Natural killer cell (primary cell): ENCODE data around the gene STX10. TPM values are rescaled to one million over a fixed set of nuclear protein-coding genes. Genes with fewer than 3 reads are reported as not detected.

Experiments used
- ATAC-seq, 3 donors: fragments of 150-1000 bp in 2 of 3; fragments of 200-7000 bp in 1 of 3; cut with Tn5 transposase; 1 replicate in 1 of 3; 2 replicates in 2 of 3; pipeline ENCODE4 v1.10.0; 2021; ENCODE audit warnings: mild to moderate bottlenecking in 2 of 3, moderate library complexity in 2 of 3
- DNase-seq, 2 donors: peaks; one replicate each; pipeline versions ENCODE4 v3.0.0 to v3.0.0-alpha.2; 2013 to 2021; ENCODE audit warnings: mixed read lengths in 1 of 2
- H3K27ac ChIP-seq: one replicate; pipeline ENCODE4 v1.5.1; 2013; ENCODE audit warnings: mild to moderate bottlenecking, low read length
- H3K27me3 ChIP-seq: one replicate; pipeline ENCODE4 v1.6.1; 2013; ENCODE audit warnings: low read length; ENCODE audit not compliant: control insufficient read depth, insufficient read depth
- H3K36me3 ChIP-seq: one replicate; pipeline ENCODE4 v1.6.1; 2013; ENCODE audit warnings: low read length; ENCODE audit not compliant: control insufficient read depth, insufficient read depth
- H3K4me1 ChIP-seq: one replicate; pipeline ENCODE4 v1.6.1; 2013; ENCODE audit warnings: low read length; ENCODE audit not compliant: control insufficient read depth, insufficient read depth
- H3K4me3 ChIP-seq: one replicate; pipeline ENCODE4 v1.5.1; 2013; ENCODE audit warnings: low read length
- H3K9me3 ChIP-seq: one replicate; pipeline ENCODE4 v1.6.1; 2013; ENCODE audit warnings: low read length; ENCODE audit not compliant: control insufficient read depth, insufficient read depth
- H3K27ac Mint-ChIP-seq, 2 donors: one replicate each; pipeline ENCODE4 v1.8.0; 2022; ENCODE audit warnings: mild to moderate bottlenecking in 2 of 2, mixed read lengths in 2 of 2, moderate library complexity in 1 of 2
- H3K27me3 Mint-ChIP-seq, 2 donors: one replicate each; pipeline ENCODE4 v1.8.0; 2022; ENCODE audit warnings: low read depth in 2 of 2, mixed read lengths in 2 of 2
- H3K36me3 Mint-ChIP-seq: one replicate; pipeline ENCODE4 v1.8.0; 2022; ENCODE audit warnings: mixed read lengths
- H3K4me1 Mint-ChIP-seq, 2 donors: one replicate each; pipeline ENCODE4 v1.8.0; 2022; ENCODE audit warnings: mixed read lengths in 2 of 2
- H3K4me3 Mint-ChIP-seq: one replicate; pipeline ENCODE4 v1.8.0; 2022; ENCODE audit warnings: mild to moderate bottlenecking, moderate library complexity, mixed read lengths
- H3K9me3 Mint-ChIP-seq, 2 donors: one replicate each; pipeline ENCODE4 v1.8.0; 2022; ENCODE audit warnings: mixed read lengths in 2 of 2
- WGBS: methylation state at CpG from one replicate; pipeline ENCODE4 v1.1.7; 2013; ENCODE audit warnings: missing lambda C conversion rate; ENCODE audit not compliant: insufficient coverage; 5-methylcytosine and 5-hydroxymethylcytosine counted together
- intact Hi-C: fragments of 100-400 bp; cut with micrococcal nuclease; formaldehyde crosslinking; loops from one replicate; pipeline ENCODE4 v1.14.2; 2022
- total RNA-seq, 4 donors: library from RNA; stranded (reverse); fragments of 120-200 nt in 1 of 4; gene quantifications; one replicate each; pipeline versions ENCODE4 v1.2.3 to v1.2.4, GENCODE V29; 2013 to 2022
- TF ChIP-seq, protein P1 (sequence below): fragments of 200-600 bp; IDR thresholded peaks from one replicate; pipeline ENCODE4 v1.8.0; 2022; ENCODE audit warnings: antibody characterized with exemption

STX10 gene
- total RNA-seq, 3 donors from 2014 or later (not counting 1 experiment from before 2014, with no cell fraction given), result 39.2 to 46.9 (median 42.0) TPM

DNA sequence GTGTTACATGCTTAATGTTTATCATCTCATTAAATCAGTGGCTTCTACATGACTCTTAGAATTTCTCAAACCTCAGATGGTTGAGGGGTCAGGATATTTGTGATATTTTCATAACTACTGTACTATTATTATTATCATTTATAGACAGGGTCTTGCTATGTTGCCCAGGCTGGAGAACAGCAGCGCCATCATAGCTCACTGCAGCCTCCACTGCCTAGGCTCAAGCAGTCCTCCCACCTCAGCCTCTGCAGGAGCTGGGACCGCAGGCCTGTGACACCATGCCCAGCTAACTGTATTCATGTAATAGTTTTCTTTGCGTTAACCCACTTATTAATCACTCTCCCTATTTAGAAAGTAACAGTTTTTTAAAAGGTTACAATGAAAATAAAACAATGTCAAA is 9.5 kb upstream of the STX10 start:
- H3K36me3 Mint-ChIP-seq, result peaks cover under 1% of the 10 kb centered on the region
- intact Hi-C loops, result loop anchor here (5.0 to 10.0 kb wide), 3 partner anchors 365 to 1215 kb away; partner anchors contain the start of gene JUNB
- no peak for ATAC-seq
- 88% methylated on average over 1 of the region's 3 CpGs for WGBS
- peaks cover 52 to 66% of the 10 kb centered on the region in 2 donors for H3K4me1 Mint-ChIP-seq
- H3K4me1 ChIP-seq, result peaks cover 84% of the 10 kb centered on the region
- H3K27ac Mint-ChIP-seq, result peak overlapping the region; percentile 60 to 99
- no peaks in the 10 kb centered on the region for H3K27me3 Mint-ChIP-seq
- H3K4me3 Mint-ChIP-seq, result peak overlapping the region; percentile 64
- H3K9me3 ChIP-seq, result no peaks in the 10 kb centered on the region
- no peak for DNase-seq
- H3K27me3 ChIP-seq, result no peaks in the 10 kb centered on the region
- no peaks in the 10 kb centered on the region for H3K36me3 ChIP-seq
- no peak overlapping the region for H3K4me3 ChIP-seq
- no peaks in the 10 kb centered on the region for H3K9me3 Mint-ChIP-seq
- no peak overlapping the region for H3K27ac ChIP-seq
- TF ChIP-seq, protein P1, sequence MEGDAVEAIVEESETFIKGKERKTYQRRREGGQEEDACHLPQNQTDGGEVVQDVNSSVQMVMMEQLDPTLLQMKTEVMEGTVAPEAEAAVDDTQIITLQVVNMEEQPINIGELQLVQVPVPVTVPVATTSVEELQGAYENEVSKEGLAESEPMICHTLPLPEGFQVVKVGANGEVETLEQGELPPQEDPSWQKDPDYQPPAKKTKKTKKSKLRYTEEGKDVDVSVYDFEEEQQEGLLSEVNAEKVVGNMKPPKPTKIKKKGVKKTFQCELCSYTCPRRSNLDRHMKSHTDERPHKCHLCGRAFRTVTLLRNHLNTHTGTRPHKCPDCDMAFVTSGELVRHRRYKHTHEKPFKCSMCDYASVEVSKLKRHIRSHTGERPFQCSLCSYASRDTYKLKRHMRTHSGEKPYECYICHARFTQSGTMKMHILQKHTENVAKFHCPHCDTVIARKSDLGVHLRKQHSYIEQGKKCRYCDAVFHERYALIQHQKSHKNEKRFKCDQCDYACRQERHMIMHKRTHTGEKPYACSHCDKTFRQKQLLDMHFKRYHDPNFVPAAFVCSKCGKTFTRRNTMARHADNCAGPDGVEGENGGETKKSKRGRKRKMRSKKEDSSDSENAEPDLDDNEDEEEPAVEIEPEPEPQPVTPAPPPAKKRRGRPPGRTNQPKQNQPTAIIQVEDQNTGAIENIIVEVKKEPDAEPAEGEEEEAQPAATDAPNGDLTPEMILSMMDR, result no peak

DNA sequence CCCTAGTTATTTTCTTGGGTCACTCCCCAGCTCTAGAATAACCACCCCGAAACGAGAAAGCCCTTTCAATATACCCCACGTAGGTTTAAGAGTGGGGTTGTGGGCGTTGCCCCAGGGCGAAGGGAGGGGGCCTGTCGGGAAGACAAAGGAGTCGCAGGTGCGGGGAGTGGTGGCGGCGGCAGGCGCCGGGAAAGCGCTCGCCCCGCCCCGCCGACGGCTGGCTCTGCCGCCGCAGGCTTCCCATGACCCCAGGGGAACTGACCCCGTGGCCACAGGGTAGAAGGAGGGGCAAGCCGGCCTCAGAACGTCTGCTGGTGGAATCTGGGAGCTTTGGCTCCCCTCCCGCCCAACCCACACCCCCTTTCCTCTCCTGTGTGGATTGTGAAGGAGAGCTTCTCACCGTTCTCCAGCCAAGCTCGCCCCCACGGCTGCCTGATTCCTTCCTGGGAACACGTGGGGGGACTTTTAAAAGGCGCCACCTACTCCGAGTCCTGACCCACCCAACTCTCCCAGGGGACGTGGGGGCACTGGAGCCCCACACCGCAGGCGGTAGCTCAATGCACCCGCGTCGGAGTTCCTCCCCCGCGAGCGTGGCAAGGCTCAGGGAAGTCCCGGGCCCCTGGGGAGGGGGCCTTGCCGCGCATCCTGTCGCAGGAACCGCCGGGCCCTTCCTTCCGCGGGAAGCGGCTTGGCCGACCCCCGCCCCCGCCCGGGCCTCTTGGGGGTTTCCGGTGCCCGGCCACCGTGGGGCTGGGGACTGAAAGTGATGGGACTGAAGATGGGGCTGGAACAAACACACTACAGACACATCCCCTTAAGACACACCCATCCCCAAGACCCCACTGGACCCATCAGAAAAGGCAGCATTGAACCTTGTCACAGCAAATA is 5.5 kb upstream of the STX10 start:
- TF ChIP-seq, protein P1, result no peak
- Histone ChIP-seq H3K9me3 (no peaks in the 10 kb centered on the region), H3K27me3 (no peaks in the 10 kb centered on the region), H3K27ac (peak overlapping the region; percentile 90), H3K4me1 (peaks cover 59% of the 10 kb centered on the region), H3K36me3 (peaks cover 7% of the 10 kb centered on the region), H3K4me3 (peak overlapping the region; percentile 100)
- ATAC-seq (peak; percentile 17 to 45 (median 32)), DNase-seq (peak; percentile 77 to 90)
- peaks cover 0 to 3% of the 10 kb centered on the region in 2 donors for H3K27me3 Mint-ChIP-seq
- intact Hi-C loops, result loop anchor here (1.0 to 10.0 kb wide), 4 partner anchors 12 to 1219 kb away; partner anchors contain the start of gene JUNB
- no peaks in the 10 kb centered on the region for H3K9me3 Mint-ChIP-seq
- H3K27ac Mint-ChIP-seq, result peak overlapping the region; percentile 99
- H3K4me3 Mint-ChIP-seq, result peak overlapping the region; percentile 99
- peaks cover 20% of the 10 kb centered on the region for H3K36me3 Mint-ChIP-seq
- peaks cover 66 to 80% of the 10 kb centered on the region in 2 donors for H3K4me1 Mint-ChIP-seq
- 0% methylated on average over 48 of the region's 55 CpGs for WGBS

DNA sequence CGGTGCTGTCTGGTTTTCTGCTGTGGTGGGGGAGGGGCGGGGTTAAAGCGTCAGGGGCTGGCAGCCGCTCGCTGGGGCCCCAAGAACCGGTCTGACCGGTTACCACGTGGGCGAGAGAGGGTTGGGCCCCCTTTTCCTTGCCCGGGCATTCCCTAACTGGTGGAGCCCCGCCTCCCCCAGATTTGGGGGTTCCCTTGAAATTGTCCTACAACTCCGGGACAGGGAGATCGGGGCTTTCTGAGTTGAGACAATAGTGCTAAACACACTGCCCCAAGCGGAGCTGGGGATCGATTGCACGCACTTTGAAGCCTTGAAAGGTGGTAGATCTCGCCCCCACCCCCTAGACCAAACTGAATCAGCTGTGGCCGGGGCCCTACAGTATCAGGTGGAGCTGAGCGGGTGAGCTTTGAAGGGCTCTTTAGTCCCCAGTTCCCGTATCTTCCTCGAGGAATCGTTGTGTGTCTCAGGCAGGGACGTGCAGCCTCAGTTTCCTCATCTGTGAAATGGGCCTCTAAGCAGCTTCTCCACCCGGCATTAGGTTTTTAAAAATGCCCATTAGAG is 4.8 kb upstream of the STX10 start:
- Histone ChIP-seq H3K4me3 (peak overlapping the region; percentile 100), H3K9me3 (no peaks in the 10 kb centered on the region), H3K4me1 (peaks cover 59% of the 10 kb centered on the region), H3K36me3 (peaks cover 7% of the 10 kb centered on the region), H3K27me3 (no peaks in the 10 kb centered on the region), H3K27ac (peak overlapping the region; percentile 90)
- peak; percentile 84 to 92 for DNase-seq
- peaks cover 20% of the 10 kb centered on the region for H3K36me3 Mint-ChIP-seq
- H3K27me3 Mint-ChIP-seq, result peaks cover 0 to 3% of the 10 kb centered on the region in 2 donors
- peaks cover 70 to 85% of the 10 kb centered on the region in 2 donors for H3K4me1 Mint-ChIP-seq
- H3K4me3 Mint-ChIP-seq, result peak overlapping the region; percentile 99
- H3K27ac Mint-ChIP-seq, result peak overlapping the region; percentile 99
- TF ChIP-seq, protein P1, result peak; percentile 35
- intact Hi-C loops, result loop anchor here (1.0 to 10.0 kb wide), 6 partner anchors 12 to 1220 kb away; partner anchors contain the start of genes JUNB, LYL1 and ZNF564
- under 1% methylated on average over 24 of the region's 24 CpGs for WGBS
- no peaks in the 10 kb centered on the region for H3K9me3 Mint-ChIP-seq
- peak; percentile 23 to 48 (median 38) for ATAC-seq
